ENCODE results near the gene TSPYL1.
"Not testable (repeated sequence)": the region's sequence is repeated elsewhere in the genome, so short reads cannot be mapped to it uniquely, and the experiment has no call there.

TSPYL1 gene

DNA sequence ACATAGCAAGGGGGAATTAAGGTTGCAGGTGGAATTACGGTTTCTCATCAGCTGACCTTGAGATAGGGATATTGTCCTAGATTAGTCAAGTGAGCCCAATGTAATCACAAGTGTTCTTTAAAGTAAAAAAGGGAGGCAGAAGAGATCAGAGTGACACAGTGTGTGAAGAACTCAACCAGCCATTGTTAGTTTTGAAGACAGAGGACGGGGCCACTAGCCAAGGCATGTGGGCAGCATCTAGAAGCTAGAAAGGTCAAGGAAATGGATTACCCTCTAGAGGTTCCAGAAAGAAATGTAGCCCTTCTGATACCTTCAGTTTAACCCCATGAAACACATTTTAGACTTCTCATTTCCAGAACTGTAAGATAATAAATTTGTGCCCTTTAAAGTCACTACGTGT lies 18.5 kb upstream of the TSPYL1 start:
- no peak for DNase-seq (ENCODE audit: low spot score)

- no peak for DNase-seq (ENCODE audit: low spot score)
These were observed 12.8 kb upstream of the TSPYL1 start for GRCh38 chr6:116292553-116292952.

DNA sequence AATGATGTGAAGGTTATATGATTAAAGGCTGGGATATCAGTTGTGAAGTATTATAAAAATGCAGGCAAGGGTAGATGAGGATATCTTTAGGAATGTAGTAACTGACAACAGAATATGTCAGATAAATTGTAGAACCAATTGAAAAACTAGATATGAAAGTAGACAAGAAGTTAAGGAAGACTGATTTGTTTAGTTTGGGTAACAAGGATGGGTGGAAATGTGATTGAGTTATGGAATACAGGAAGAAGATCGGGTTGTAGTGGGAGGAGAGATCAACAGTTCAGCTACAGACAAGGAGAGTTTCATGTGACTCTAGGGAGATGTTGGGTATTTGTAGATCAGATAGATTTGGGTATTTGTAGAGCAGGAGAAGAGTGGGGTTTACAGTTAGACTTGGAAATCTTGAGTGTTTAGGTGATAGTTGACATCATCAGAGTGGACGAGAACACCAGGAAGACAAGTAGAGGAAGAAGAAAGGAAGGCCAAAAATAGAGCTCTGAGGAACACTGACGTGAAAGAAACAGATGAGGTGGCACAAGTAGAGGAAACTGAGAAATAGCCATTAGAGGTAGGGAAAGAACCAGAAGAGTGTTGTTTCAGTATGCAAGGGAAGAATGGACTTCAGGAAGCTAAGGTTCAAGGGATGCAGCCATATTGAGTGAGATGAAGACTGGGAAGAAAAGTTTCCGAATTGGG lies 12.1 kb upstream of the TSPYL1 start:
- DNase-seq (ENCODE audit: low spot score), result no peak

DNA sequence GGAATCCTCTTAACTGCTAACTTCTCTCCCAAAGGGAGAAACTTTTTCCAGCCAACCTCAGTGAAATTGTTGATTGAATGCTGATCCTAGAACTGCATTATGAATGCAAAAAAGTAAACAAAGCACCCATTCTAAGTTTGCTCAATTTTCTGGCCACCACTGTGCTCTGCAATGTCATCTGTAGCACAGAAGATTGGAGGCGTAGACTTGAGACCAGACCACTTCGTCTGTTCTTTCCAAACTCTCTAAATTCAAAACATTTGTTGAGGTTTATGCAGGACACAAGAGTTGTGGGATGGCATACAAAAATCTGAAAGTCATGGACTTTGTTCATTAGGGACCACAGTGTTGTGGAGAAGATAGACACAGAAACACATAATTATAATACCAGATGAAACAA lies 11.1 kb upstream of the TSPYL1 start:
- DNase-seq (ENCODE audit: low spot score), result no peak

GRCh38 chr6:116289876-116290275 lies 10.1 kb upstream of the TSPYL1 start:
- DNase-seq (ENCODE audit: low spot score), result no peak

GRCh38 chr6:116287689-116288282 lies 8.1 kb upstream of the TSPYL1 start:
- DNase-seq (ENCODE audit: low spot score), result no peak

GRCh38 chr6:116286773-116287358 lies 7.1 kb upstream of the TSPYL1 start:
- no peak for DNase-seq (ENCODE audit: low spot score)

GRCh38 chr6:116284984-116285383 lies 5.3 kb upstream of the TSPYL1 start:
- DNase-seq (ENCODE audit: low spot score), result not testable (repeated sequence)

- no peak for DNase-seq (ENCODE audit: low spot score)
These were observed 3.5 kb upstream of the TSPYL1 start for GRCh38 chr6:116283191-116283590.

- no peak for DNase-seq (ENCODE audit: low spot score)
These were observed 3.0 kb upstream of the TSPYL1 start for GRCh38 chr6:116282698-116283097.

GRCh38 chr6:116280933-116281316 lies 1.2 kb upstream of the TSPYL1 start:
- no peak for DNase-seq (ENCODE audit: low spot score)

DNA sequence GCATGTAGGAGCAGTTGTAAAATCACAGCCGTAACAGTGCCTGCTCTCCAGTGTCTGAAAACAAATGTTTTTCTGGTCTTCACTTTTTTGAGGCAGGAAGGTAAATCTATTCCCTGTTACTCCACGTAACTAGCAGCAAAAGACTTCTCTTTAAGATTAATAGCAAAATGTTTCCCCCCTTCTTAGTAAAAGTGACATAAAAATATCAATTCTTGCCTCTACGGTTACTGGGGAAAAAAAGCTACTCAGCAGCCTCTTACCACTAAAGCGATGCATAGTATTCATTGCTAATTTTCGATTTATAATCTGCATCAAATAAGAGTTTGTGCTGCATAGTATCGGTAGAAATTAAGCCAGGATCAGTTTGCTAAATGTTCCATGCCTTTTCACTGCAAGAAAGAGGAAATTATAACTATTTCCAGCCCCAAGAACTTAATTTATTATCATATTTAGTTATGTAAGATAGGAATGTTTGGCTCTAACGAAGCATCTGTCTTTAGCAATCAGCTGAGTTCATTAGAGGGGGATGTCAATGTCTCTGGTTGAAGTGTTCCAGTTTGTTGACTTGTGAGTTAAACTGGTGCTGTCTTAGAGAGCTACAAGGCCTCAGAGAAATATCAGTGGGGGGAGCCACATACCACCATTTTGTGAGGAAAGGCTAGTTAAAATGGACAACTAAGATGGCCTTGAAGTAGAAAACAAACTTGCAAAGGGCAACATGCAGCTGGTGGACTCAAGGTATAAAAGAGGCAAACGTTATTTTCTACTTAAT lies 617 bp upstream of the TSPYL1 start:
- DNase-seq (ENCODE audit: low spot score), result no peak

GRCh38 chr6:116278854-116279231 lies 887 bp downstream of the TSPYL1 start:
- no peak for DNase-seq (ENCODE audit: low spot score)

DNA sequence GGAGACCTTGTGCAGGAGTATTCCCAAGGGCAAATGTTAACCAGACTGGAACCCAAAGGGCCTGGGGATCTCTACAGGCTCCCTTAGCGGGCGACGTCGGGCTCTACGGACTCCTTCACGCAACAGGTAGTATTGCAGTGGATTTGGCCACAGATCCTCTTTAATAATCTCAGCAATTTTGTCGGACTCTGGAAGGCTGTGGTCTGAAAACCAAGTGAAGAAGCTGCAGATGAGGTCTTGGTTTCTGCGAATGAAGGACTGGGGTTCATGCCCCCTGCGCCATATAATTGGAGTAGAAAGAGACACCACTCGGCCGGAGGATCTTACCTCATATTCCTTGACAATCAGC lies 1.3 kb downstream of the TSPYL1 start:
- DNase-seq (ENCODE audit: low spot score), result no peak

DNA sequence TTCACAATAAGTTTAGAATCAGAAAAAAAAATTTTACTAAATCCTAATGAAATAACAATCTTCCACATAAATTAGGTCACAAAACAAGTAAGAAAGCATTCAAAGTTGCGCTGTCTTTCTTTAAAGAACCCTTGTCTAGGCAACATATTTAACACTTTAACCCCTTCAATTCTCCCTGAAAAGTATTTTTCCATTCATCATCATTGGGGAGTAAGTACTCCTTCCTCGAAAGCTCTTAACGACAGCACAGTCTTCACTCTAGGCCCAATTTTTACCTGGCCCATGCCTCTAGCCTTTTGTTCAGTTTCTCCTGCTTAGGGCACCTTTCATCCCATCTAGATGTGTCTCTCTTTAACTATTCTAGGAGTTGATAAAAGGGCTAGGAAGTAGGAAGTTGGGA lies 2.6 kb downstream of the TSPYL1 start:
- no peak for DNase-seq (ENCODE audit: low spot score)

GRCh38 chr6:116271149-116271708 lies 8.5 kb downstream of the TSPYL1 start:
- no peak for DNase-seq (ENCODE audit: low spot score)

DNA sequence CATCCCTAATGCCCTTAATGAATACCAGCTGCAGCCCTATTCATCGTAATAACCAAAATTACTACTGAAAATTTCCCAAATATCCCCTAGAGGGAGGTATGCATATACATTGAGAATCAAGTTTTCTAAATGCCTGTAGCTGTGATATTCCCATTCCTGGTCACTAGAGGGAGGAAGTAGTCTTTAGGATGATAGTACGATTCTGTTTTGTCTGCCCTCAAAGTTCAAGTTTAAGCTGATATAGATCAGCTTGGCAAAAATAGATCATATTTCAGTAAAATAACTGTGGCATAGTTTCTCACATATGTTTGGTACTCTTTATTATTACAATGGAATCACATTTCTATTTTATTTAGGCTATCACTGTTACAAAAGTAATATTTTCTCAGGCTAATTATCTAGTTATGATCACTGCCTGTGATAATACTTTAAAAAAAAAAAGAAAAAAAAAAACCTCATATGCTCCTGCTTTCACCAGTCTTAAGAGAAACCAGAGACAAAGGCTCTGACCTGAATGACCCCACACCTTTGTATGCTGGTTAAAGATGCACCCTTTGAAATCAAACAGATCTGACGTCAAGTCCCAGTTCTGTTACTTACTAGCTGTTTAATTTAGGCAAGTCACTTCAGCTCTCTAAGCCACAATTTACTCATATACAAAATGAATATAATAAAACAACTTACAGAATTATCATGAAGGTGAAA lies 11.0 kb downstream of the TSPYL1 start:
- peak; percentile 61 for DNase-seq (ENCODE audit: low spot score)

DNA sequence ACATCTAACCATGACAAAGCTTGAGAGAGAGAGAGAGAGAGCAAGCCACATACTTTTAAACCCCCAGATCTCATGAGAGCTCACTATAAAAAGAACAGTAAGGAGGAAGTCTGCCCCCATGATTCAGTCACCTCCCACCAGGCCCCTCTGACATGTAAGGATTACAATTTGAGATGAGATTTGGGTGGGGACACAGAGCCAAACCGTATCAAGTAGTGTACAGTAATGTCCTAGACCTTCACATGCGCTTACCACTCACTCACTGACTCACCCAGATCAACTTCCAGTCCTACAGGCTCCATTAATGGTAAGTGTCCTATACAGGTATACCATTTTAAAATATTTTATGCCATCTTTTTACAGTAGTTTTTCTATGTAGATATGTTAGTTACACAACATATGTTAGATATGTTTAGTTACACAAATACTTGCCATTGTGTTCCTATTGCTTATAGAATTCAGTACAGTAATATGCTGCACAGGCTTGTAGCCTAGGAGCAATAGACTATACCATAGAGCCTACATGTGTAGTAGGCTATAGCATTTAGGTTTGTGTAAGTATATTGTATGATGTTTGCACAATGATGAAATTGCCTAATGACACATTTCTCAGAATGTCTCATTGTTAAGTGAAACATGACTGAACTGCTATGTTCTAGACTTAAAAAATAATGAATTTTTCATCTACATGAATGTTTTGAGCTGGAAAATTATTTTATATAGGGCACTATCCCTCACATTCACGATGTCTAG lies 11.7 kb downstream of the TSPYL1 start:
- no peak for DNase-seq (ENCODE audit: low spot score)

GRCh38 chr6:116266803-116267202 lies 12.9 kb downstream of the TSPYL1 start:
- DNase-seq (ENCODE audit: low spot score), result no peak

- DNase-seq (ENCODE audit: low spot score), result no peak
These were observed 14.5 kb downstream of the TSPYL1 start for GRCh38 chr6:116265041-116265829.

GRCh38 chr6:116263353-116263752 lies 16.4 kb downstream of the TSPYL1 start:
- no peak for DNase-seq (ENCODE audit: low spot score)
